HG02642 (cell line): ENCODE results near the gene OR13G1.
A peak's percentile ranks its signal among the peaks of the same experiment; 100 is the strongest.
"Not testable (repeated sequence)": the region's sequence is repeated elsewhere in the genome, so short reads cannot be mapped to it uniquely, and the experiment has no call there.

Experiments used
- ATAC-seq: cut with Tn5 transposase; IDR thresholded peaks from one replicate; pipeline ENCODE4 v1.9.1; 2021; ENCODE audit warnings: mild to moderate bottlenecking; ENCODE audit not compliant: unreplicated experiment, poor library complexity

Gene OR13G1

GRCh38 chr1:247679639-247680038, at the start of gene OR13G1:
Gene OR13G1, minus strand, starts transcription at chr1:247679739. Its CDS starts 6,698 bp downstream, at chr1:247673041.
- ATAC-seq, result no peak

GRCh38 chr1:247721222-247721621, 41.7 kb upstream of the OR13G1 start:
- ATAC-seq, result no peak

GRCh38 chr1:247716546-247716945, 37.0 kb upstream of the OR13G1 start, which contains the start of gene OR6F1:
Gene OR6F1, minus strand, starts transcription at chr1:247716646. Its CDS starts 3,891 bp downstream, at chr1:247712755.
- ATAC-seq, result no peak

GRCh38 chr1:247713753-247714152, 34.2 kb upstream of the OR13G1 start:
- no peak for ATAC-seq

- ATAC-seq, result not testable (repeated sequence)
Observed at GRCh38 chr1:247710681-247711080, 31.1 kb upstream of the OR13G1 start.

GRCh38 chr1:247701338-247701737, 21.8 kb upstream of the OR13G1 start:
- no peak for ATAC-seq

GRCh38 chr1:247681288-247681897, 1.9 kb upstream of the OR13G1 start:
- peak; percentile 91 for ATAC-seq

GRCh38 chr1:247680171-247680570, 632 bp upstream of the OR13G1 start:
- ATAC-seq, result no peak

- no peak for ATAC-seq
Observed at GRCh38 chr1:247669225-247669624, 10.3 kb downstream of the OR13G1 start.

- ATAC-seq, result no peak
Observed at GRCh38 chr1:247656221-247656875, 23.2 kb downstream of the OR13G1 start.

- ATAC-seq, result no peak
Observed at GRCh38 chr1:247653040-247653439, 26.5 kb downstream of the OR13G1 start.

GRCh38 chr1:247647864-247648263, 31.7 kb downstream of the OR13G1 start:
- ATAC-seq, result no peak

GRCh38 chr1:247646867-247647266, 32.7 kb downstream of the OR13G1 start:
- ATAC-seq, result no peak

GRCh38 chr1:247642742-247643141, 36.8 kb downstream of the OR13G1 start:
- ATAC-seq, result no peak

- ATAC-seq, result no peak
Observed at GRCh38 chr1:247639381-247639981, 40.1 kb downstream of the OR13G1 start.

GRCh38 chr1:247638781-247639180, 40.8 kb downstream of the OR13G1 start:
- no peak for ATAC-seq

- ATAC-seq, result no peak
Observed at GRCh38 chr1:247638011-247638410, 41.5 kb downstream of the OR13G1 start.

GRCh38 chr1:247627951-247628350, 51.6 kb downstream of the OR13G1 start:
- no peak for ATAC-seq
